SKM-1 treated with dmso at 0.1 percent for 144 hours (cell line): ENCODE data around the gene ITGA4.

ENCODE experiments used
- DNase-seq: peaks from one replicate; lab custom pipeline; 2025; ENCODE audit not compliant: unreplicated experiment; lab: John Stamatoyannopoulos, UW

The ITGA4 gene

DNA sequence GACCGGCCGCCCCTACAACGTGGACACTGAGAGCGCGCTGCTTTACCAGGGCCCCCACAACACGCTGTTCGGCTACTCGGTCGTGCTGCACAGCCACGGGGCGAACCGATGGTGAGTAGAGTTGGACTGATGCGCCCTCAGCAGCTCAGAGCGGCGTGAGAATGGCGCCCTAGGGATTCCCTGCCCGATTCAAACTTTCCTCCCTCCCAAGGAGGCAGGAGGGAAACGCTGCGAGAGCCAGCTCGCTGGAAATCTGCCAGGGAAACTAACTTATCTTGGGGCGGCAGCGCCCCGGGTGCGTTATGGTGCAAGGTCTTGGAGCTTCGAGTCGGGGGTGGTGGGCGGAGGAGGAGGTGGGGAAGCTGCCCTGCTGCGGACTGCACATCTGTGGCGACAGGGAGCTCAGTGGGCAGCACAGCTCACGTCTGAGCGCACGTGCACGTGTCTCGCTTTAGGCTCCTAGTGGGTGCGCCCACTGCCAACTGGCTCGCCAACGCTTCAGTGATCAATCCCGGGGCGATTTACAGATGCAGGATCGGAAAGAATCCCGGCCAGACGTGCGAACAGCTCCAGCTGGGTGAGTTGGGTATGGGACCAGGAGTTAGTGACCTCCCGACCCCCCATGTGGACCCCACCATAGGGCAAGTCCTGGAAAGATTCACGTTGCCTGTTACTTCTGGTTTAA is 697 bp downstream of the ITGA4 start:
- peak; percentile 24 for DNase-seq

DNA sequence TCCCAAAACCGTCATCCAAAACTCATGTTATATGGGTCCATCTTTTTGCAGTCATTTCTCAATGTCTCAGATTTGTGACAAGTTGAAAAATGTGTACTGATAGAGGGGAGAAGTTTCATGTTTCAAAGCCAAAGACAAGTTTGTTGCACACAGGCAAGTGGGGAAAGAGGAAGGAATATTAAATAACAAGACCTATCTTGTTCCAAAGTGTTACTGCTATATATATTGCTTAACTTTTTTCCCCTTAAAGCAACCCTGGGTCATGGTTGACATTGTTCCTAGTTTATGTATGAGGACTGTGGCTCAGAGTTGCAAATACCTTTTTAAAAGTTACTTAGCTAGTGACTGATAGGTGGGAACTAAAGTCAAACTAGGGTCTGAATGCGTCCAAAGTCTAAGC is 1.7 kb downstream of the ITGA4 start:
- peak; percentile 77 for DNase-seq

DNA sequence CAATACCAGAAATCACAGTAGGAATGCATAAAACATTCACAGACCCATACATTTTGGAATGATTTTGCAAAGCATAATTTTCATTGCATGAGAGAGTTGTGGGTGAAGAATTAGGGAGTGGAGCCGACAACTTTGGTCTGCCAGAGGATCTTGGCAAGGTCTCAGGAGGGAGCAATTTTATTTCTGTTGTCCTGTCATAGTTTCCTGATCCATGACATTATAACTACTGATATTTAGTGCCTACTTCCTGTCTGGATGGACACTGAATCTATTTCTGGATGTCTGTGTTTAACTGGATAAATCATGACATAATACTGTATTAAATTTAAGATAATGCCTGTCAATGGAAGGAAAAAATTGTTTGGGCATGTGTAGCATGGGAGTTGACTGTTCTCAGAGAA is 2.4 kb downstream of the ITGA4 start:
- DNase-seq = no peak

DNA sequence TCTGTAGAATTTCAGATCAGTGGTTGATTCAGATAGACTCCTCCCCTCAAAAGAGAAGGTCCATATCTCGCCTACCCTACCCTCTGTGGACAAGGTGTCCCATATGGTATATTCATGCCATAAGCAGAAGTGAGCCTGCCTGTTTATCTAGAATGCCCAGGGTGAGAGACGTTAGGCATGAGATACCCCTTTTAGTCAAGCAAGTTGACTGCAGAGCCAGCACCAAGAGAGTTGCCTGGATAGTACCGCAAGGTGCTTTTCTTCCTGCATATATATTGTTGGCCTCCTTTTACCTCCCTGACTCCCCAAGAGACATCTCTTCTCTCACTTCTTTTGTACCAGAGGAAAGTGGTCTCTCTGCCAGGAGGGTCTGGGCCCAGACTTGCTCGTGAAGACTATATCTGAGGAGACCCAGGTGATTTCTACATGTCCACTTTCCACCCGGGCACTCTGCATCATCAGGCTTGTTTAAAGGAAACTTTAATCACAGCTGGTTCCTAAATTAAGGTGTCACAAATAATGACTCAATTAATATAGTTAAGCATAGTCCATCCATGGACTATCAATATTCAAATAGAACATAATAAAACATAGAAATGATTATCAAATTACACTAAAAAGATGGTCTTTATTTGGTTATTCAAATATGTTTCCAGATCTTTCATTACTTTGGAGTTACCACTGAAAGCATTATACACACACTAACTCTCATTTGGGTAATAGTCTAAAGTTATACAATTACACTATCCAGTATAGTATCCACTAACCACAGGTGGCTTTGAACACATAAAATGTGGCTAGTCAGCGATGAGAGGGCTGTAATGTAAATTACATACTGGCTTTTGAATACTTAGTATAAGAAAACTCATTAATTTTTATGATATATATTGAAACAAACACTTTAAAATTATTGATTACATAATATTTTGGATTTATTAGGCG is 4.1 kb downstream of the ITGA4 start:
- no peak for DNase-seq

DNA sequence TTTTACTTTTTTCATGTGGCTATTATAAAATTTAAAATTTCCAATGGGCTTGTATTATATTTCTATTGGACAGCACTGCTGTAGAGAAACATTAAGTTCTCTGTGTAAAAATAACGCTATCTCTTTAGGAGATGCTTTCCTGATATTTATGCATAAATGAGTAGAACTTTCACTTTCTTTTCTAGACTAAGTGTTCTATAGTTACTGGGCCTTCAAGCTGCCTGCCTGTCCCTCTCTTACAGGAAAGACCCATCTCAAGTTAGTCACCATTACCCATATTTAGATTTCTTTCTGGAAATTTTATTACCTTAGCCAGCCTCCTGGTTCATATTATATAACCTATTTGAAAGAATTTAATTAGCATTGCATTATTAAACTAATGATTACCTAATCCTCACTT is 4.8 kb downstream of the ITGA4 start:
- no peak for DNase-seq

DNA sequence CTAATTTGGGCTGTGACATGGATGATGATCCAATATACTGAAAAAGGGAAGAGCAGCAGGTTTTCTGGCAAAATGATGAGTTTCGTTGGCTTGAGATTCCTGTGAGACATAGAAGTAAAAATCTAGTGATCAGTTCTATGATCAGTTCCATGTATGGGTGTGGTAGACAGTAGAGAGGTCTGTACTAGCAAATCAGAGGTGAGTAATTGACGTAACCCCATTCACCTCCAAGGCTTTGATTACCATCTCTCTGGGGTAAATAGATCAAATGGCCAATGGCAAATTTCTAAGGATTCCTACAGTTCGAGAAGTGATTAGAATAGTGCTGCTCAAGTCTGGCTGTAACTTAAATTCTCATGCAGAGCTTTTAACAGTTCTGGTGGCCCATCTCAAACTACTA is 6.4 kb downstream of the ITGA4 start:
- no peak for DNase-seq

DNA sequence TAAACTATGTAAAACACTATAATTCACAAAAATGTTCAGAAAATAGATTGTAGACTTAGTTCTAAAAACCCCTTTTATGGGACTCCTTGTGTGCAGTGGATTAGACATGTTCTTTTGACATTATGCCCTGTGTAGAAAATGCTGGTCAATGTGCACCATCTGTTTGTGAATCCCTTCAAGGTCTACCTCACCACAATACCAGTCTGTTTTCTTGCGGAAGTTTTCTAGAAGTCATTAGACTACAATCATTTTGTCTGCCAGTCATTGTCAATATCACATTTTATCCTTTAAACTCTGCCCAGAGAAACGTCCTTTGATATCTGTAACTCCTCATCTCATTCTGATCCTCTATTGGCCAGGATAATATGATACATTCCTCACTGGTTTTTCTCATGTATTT is 7.8 kb downstream of the ITGA4 start:
- no peak for DNase-seq

DNA sequence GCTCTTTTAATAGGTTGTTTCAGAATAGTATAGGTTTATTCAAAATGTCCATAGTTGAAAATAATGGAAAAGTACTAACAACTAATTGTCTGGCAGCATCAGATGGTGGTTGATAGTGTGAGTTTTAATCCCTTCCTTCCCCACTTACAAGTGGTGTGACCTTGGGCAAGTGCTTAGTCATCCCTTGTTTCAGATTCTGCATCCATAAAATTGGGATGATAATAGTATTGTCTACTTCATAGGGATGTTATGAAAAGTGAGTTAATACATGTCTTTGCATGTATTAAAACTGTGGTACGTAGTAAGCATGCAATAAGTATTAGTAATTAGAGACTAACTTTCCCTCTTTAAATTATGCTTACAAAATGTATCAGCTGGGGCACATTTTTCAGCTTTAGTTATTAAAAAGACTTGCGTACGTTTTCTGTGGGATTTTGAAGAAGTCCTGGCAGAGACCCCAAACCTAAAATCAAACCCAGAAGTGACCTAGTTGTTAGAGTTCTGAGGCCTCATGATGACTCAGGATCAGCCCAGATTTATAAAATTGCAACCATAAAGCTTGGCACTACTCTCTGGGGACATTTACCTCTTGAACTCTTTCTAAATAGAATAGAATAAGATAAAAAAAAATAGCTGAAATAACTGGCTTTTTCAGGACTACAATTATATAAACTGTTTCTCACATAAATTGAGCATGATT is 8.6 kb downstream of the ITGA4 start:
- DNase-seq = no peak

DNA sequence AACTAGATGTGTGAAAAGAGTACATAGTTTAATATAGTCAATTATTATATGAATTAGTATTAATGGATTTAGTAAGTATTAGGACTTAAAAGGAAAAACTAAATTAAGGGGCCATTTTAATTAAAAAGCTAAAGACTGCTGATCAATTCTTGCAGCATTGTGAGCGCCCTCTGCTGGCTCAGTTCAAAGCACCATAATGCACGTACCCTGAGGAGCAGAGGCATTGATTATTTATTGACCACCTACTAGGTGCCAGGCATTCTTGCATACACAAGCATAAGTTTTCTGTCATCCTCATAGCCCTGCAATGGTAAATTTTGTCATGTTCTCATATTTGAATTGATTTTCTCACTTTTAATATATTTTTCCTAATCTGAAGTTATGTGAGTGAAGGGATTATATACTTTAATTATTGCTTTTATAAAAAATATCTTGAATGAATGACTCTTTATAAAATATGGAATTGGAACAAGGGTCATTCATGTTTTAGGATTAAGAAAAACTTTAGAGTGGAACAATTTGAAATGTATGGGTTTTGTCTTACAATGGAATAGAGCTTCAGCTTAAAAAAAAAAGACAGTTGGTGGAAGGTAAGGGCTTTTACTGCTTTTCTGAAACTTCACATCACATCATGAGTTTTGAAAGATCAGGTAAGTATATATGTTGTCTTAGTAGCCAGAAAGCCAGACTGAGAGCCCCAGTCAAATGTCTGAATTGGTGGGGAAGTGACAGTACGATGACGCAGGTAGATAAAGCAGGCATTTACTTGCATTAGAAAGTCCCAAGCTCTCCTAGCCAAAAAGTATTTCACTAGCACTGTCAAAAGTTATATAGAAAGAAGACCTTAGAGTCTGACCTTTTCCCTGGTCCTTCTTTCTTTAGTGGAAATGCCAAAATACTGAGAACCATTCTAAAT is 9.7 kb downstream of the ITGA4 start:
- DNase-seq = peak; percentile 35

DNA sequence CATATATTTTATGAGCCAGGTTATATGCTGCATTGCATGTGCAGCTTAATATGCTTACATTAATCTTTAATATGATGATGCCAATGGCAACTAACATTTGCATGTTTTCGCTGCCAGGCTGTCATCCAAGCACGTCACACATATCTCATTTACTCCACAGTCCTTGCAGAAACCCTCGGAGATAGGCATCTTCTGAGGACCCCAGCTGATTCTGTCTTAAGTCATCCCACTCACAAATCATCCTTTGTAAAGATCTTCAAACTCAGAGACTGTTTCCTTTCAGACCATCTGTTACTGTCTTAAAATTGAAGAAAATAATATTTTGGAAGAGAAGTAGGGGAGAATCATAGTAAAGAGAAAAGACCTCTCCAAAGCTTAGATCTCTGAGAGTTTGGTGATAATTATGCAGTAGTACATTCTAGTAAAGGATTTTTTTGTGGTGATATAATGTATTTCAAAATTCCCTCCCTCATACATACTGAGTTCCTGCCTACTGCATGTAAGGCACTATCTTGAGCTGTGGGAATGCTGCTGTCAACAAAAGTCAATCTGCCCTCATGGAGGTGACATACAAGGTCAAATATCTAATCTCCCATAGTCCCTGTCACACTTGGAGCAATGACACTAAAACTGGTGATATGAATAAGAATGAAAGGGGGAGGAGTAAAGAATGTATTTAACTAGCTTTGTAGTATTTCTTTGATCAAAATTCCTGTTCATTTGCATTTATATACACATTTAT is 11.0 kb downstream of the ITGA4 start:
- no peak for DNase-seq

DNA sequence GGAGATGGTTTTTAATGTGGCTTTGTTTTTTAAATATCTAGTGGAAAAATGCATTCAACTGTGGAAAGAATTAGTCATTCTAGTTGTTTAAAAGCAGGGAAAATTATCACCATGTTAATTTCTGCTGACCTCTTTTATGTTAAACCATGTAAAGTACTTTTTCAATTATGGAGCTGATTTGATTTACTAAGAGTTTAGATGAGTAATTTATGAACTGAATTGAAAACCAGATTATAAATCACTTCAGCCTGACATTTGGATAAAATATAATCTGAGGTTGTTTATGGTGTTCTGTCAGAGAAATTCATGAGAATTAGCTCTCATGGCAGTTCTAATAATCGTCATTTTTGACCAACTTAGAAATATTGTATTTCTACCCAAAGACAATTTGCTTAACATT is 11.6 kb downstream of the ITGA4 start:
- DNase-seq = no peak

DNA sequence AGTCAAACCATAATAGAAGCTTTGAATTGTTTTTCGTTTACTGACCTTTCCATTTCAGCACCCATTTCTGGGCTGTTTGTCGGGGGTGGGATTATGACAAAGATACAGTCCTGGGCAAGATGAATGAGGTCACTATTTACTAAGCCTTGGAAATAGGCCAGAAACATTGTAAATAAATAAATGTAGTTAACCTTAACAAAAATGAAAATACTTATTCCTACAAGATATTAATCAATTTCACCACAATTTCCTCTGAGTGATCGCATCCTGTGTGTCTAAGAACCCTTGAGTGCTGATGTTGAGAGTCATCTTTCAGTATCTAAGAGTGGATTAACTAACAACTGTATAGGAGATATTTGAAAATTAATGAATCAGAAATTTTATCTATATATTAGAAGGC is 14.0 kb downstream of the ITGA4 start:
- DNase-seq = no peak

DNA sequence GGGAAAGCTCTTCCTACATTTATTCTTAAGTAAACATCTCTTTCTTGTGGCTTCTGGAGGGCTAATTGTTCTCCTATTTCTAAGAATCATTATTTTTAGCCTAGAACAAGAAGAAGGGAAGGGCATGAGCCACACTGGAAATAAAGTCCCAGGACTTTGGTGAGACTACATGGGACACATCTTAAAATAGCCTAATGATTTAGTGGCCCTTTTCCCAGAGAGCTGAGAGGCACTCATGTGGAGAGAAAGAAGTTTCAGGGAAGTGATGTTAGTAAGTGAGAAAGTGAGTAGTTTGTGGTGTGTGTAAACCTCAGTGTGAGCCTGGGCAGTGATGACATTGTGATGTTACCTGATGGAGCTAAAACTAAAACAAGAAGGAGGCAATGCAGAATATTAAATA is 14.6 kb downstream of the ITGA4 start:
- DNase-seq = no peak

DNA sequence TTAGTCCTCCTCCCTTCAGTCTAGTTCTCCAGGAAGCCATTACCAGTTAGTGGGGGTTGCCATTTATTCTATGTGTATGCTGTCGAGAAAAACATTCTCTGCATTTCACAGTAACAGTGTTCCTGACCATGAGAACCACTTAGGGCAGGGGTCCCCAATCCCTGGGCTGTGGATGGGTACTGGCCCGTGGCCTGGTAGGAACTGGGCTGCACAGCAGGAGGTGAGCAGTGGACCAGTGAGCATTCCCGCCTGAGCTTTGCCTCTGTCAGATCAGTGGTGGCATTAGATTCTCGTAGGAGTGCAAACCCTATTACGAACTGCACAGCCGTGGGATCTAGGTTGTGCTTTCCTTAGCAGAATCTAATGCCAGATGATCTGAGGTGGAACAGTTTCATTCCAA is 15.8 kb downstream of the ITGA4 start:
- no peak for DNase-seq

DNA sequence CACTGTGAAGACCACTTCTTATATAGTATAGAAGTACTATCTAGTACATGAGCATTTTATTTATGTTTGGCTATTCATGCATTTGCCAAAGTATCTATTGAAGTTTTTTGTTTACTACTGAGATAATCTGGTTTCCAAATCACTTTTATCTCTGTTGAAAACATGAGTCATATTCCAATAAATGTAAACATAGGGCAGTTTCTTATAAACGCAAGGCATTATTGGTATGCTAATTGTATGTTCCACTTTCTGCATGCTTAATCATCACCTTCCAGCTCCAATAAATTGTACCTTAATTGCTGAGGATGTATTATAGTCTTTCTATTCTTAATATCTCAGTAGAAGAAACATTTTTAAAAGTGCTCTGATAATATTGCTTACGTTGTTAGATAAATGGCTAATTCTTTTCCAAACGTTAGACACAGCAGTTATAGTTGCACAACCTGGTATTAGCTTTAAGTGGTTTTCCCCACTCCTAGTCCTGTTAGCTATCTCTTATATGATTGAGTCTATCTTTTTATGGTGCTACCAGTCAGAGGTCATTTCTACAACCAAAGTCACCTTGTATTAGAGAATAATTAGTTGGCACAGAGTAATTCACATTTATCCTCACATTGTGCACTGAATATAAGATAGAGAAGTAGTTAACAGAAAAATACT is 17.2 kb downstream of the ITGA4 start:
- DNase-seq = no peak

DNA sequence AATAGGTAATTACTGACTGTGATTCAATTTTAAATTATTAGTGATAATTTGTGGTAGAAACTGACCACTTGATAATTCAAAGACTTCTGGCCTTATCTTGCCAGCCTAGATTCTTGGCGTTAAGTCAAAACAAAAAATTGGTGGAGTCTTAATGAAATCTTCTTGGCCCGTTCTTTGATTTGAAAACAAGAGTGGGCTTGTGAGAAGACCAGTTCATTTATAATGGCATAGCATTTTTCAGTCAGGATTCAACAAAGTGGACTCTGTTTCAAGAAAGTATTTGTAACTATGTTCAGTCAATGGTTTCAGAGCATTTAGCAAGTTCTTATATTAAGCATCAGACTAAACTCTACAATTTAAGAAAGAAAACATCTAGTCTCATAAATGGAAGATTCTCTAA is 26.0 kb downstream of the ITGA4 start:
- DNase-seq = no peak

DNA sequence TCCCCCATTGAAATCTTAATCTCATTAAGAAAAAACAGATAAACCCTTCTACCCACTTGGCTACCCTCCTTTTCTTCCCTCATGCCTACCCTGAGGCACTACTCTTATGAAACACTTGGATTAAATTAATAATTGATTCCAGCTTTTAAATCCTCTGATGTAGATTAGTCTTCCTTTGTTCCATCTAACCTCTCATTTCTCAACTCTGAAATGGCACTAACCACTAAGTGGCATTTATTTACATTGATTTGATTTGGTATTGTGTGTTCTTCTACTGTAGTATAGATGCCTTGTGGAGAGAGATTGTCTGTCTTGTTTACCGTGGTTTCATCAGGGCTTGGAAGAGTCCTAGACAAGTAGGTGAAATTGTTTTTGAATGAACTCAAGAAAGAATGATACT is 26.7 kb downstream of the ITGA4 start:
- no peak for DNase-seq

DNA sequence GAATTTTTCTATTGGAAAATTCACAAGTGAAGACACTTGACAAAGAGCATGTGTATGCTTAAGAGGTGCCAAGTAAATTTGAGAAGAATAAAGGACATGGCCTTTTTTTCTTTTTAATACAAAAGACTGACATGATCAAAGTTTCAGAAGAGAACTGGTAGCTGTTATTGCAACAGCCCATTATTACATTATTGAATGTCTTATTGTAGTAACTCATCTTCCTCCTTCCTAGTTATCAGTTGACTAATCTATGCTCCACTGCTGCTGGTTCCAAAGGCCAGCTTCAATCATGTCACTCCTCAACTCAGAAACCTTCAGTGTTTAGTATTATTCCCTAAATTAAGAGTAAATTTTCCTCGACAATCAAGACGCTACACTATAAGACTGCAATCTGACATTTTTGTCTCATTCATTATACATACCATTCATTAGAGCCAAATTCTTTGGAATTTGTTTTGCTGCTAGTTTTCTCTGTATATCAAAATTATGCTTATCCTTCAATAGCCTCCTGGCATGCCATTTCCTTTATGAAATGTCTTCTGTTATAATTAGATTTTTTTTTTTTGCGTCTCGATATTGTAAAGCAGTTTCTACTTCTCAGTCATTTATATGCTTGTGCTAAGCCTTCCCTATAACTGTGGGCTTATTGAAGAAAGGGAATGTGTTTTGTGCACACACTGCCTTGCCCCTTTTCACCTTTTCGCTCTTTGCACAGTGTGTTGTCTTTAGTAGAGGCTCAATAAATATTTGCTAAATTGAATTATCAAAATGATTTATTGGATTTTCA is 27.9 kb downstream of the ITGA4 start:
- no peak for DNase-seq

DNA sequence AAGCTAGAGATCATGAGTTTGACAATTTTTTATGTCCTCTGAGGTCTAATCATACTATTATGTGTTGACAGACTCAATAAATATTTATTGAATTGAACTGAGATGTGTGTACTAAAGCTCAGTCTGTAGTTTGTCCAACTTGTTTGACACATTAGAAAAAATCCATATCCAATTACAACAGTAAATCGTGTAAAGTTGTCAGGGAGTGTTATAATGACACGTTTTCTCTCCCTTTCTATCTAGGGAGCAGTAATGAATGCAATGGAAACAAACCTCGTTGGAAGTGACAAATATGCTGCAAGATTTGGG is 28.4 kb downstream of the ITGA4 start:
- no peak for DNase-seq
